CD4-positive, alpha-beta T cell treated with Interleukin-1 beta for 1 hour (primary cell): Measurements from ENCODE around the gene KPTN.
A peak's percentile ranks its signal among the peaks of the same experiment; 100 is the strongest.

Experiments used
- DNase-seq, 2 donors: peaks; one replicate each; pipeline ENCODE4 v3.0.0-alpha.2; 2020 to 2022

KPTN gene

GRCh38 chr19:47483800-47484690 lies at the start of gene KPTN:
Gene KPTN, minus strand, starts transcription at chr19:47484219. Its CDS starts 59 bp downstream, at chr19:47484160.
- peak; percentile 89 to 90 for DNase-seq

DNA sequence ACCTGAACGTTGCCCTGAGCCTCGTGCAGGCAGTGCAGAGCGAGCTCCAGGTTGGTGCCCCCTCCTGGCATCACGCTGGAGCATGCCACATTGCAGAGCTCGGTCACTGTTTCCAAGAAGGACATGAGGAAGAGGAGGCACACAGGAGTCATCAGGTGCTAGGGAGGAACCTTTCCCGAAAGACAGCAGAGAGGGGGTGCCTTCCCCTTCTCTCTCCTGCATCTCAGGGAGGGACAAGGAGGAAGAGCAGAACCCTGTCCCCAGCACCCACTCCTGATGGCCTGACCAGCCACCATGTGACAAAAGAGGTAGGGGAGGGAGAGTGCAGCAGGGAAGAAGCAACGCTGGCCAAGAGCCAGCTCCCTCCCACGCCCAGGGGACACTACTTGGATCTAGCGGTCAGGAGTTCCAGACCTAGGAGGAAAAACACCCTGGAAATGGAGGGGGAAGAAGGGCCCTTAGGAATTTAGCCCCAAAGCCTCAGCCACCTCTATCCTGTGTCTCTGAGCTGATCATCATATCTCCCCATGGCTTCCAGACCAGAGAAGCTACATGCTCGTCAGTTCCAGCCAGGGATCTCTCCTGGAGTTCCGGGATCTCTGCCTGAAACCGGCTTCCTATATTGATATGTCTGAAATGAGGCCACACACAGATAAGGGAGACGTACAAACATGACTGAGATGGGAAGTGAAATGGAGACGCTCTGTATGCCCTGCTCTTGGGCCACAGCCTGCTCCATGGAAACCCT lies 47.8 kb upstream of the KPTN start:
- DNase-seq: no peak

GRCh38 chr19:47529018-47529742 lies 45.2 kb upstream of the KPTN start:
- DNase-seq: no peak

- DNase-seq: no peak
These were observed 42.8 kb upstream of the KPTN start for GRCh38 chr19:47526798-47527197.

GRCh38 chr19:47523473-47523872 lies 39.5 kb upstream of the KPTN start:
- DNase-seq: no peak

DNA sequence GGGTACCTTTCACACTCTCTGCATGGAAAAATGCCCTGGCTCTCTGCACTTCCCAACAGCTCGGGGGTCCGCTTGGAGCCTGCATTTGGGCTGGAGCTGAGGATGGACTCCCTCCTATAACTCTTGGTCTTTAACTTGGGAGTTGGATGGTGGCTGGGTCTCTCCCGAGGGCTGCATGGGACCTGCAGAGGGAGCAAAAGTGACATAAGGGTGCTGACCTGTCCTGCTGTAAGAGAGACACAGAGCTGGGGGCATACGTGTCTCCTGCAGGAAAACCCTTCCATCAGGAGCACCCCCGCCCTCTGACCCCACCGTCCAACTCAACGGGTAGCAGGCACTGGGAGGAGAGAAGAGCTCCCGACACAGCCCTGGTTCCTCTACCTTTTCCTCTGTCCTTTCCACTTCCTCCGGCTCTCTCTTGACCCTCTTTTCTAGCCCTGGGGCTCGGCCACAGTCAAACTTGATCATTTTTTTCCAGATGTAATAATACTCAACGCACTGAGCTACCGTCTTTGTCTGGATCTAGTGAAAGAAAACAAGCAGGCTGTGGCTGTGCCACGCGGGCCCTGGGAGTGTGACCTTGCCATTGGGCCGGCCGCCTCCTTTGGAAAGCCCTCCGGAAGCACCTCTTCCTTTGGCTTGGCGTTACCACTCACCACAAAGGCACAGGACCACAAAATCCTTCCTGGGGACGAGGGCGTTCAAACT lies 37.6 kb upstream of the KPTN start:
- no peak for DNase-seq

DNA sequence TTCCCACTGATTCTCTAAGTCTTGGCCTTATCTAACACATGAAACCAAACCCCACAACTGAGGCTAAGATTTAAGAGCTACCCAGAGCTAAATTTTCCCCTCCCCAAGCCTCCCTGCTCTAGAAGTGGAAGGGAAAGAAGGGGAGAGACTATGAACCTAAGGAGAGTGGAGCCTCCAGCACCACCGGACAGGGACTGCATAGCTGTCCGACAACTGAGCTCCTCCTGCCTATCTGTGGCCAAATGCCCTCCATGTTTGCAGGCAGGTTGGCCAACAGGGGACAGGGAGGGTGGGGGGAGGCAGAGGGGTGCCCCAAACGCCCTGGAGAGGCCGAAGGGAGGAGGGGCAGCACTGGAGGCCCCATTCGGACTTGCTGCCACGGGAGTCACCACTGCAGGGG lies 36.8 kb upstream of the KPTN start:
- no peak for DNase-seq

GRCh38 chr19:47520343-47520806 lies 36.4 kb upstream of the KPTN start:
- DNase-seq: no peak

- no peak for DNase-seq
These were observed 34.8 kb upstream of the KPTN start for GRCh38 chr19:47518854-47519253.

- peak; percentile 54 to 69 for DNase-seq
These were observed 34.1 kb upstream of the KPTN start for GRCh38 chr19:47518139-47518538.

GRCh38 chr19:47514869-47515588 lies 31.0 kb upstream of the KPTN start, which contains the start of gene NAPA:
Gene NAPA, minus strand, starts transcription at chr19:47515063. Its CDS starts 123 bp downstream, at chr19:47514940.
- peak; percentile 100 for DNase-seq

GRCh38 chr19:47514151-47514868 lies 30.3 kb upstream of the KPTN start:
- no peak for DNase-seq

DNA sequence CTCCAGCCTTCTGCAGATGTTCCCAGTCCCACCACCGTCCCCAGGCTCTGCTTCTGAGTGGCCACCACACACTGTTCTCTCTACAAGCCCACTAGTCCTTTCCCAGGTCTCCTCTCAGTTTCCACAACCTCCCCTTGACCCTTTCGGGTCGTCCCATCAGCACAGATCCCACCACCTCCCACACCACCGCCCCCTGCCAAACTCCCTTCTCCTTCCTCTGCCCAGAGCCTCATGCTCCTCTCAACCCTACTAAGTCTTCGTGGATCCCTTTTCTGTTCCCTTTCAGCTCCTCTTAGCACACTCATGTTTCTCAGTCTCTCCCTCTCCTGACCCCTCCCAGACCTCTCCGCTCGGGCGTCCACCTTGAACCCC lies 28.9 kb upstream of the KPTN start:
- no peak for DNase-seq

- no peak for DNase-seq
These were observed 28.3 kb upstream of the KPTN start for GRCh38 chr19:47512183-47512947.

DNA sequence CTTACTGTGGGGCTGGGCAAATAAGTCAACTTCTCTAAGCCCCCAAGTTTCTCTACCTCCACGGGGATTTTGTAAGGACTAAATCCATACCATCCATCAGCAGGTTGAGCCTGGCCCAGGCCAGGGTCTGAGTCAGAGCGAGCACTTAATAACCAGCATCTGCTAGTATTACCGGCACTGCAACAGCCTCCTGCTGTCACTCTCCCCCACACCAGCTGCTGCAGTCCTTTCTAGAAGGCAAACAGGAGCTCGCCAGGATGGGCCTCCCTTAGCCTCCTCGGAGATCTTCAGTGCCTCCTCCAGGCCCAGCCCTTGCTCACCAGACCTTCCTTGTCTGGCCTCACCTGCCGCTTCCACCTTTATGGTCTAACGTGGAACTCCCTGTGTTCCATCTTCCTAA lies 27.7 kb upstream of the KPTN start:
- DNase-seq: no peak

DNA sequence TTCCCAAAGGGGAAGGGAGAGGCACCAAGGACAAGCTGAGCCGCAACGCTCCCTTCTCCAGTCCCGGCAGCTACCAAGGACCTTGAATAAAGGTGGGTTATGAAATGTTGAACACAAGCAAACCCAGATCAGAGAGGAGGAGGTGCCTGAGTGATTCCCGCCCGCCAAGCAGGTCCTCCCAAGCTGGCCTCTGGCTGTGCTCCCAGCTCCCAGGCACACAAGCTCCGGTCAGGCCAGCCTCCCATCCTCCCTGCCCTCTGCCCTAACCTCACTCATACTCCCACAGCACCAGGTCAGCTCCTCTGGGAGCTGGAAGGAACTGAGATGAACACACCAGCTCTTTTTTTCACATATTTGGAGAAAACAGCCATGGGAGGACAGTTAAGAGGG lies 27.1 kb upstream of the KPTN start:
- no peak for DNase-seq

DNA sequence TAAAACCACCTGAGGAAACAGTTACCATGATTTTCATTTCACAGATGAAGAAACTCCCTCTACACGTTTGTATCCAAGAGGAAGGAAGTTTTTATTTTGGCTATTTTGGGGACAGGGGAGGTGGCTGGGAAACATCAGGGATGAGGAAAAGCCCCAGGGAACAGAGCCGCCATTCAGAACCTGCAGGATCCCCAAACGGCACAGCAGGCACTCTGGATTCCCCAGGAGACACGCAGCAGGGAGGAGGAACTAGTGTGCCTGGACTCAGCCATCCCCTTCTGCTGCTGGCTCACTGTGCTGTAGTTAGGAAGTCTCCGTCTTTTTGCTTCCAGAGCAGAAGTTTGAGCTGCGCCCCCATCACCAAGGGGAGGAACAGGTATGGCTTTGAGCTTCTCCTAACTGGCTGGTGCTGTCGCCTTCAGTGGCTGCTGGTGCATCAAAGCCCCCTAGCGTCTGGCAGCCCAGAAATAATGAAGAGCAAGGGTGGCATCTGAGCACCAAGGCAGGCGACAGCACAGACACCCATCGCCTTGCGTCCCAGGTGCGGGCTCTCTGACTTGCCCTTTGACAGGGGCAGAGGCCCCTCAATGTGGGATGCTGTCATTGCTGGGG lies 26.6 kb upstream of the KPTN start:
- DNase-seq: no peak

DNA sequence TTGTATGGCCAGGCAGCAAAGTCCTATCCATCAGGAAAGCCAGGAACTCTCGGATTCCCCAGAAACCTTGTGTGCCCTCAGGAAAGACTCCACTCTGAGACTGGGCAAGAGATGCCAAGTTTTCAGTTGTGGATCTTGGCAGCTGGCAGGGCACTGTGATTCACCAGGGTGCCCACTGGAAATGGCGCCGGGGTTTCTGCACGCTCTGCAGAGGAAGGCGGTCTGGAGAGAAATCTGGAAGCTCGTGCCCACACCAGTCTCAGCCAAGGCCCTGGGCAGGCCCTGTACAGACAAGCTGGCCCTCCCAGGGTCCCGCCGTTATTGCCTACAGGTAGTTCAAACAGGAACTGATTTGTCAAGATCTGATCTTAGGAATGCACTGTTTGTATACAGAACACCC lies 26.0 kb upstream of the KPTN start:
- no peak for DNase-seq

- DNase-seq: no peak
These were observed 25.3 kb upstream of the KPTN start for GRCh38 chr19:47509170-47509847.
